ENCODE measurements around the gene IQCN. TPM values are rescaled to one million over a fixed set of nuclear protein-coding genes. Genes with fewer than 3 reads are reported as not detected.
A peak's percentile ranks its signal among the peaks of the same experiment; 100 is the strongest.

Gene IQCN
- total RNA-seq, 1 experiment from 2014 or later = 0.32 TPM

GRCh38 chr19:18266771-18267686, 7.2 kb downstream of the IQCN start:
- DNase-seq (ENCODE audit: extremely low read depth, low read depth) = no peak

GRCh38 chr19:18265582-18265981, 8.7 kb downstream of the IQCN start:
- DNase-seq (ENCODE audit: extremely low read depth, low read depth) = no peak

- DNase-seq (ENCODE audit: extremely low read depth, low read depth) = no peak
These were observed 9.2 kb downstream of the IQCN start for GRCh38 chr19:18264971-18265540.

GRCh38 chr19:18264137-18264854, 10.0 kb downstream of the IQCN start:
- no peak for DNase-seq (ENCODE audit: extremely low read depth, low read depth)

GRCh38 chr19:18263324-18264136, 10.7 kb downstream of the IQCN start:
- no peak for DNase-seq (ENCODE audit: extremely low read depth, low read depth)

GRCh38 chr19:18262917-18263316, 11.3 kb downstream of the IQCN start:
- no peak for DNase-seq (ENCODE audit: extremely low read depth, low read depth)

- no peak for DNase-seq (ENCODE audit: extremely low read depth, low read depth)
These were observed 12.1 kb downstream of the IQCN start for GRCh38 chr19:18262144-18262543.

- DNase-seq (ENCODE audit: extremely low read depth, low read depth) = no peak
These were observed 12.8 kb downstream of the IQCN start for GRCh38 chr19:18261474-18261873.

GRCh38 chr19:18259893-18260292, 14.4 kb downstream of the IQCN start:
- no peak for DNase-seq (ENCODE audit: extremely low read depth, low read depth)

GRCh38 chr19:18257503-18258470, 16.5 kb downstream of the IQCN start:
- no peak for DNase-seq (ENCODE audit: extremely low read depth, low read depth)

GRCh38 chr19:18254546-18255503, 19.4 kb downstream of the IQCN start:
- DNase-seq (ENCODE audit: extremely low read depth, low read depth) = no peak

GRCh38 chr19:18253716-18254115, 20.5 kb downstream of the IQCN start:
- no peak for DNase-seq (ENCODE audit: extremely low read depth, low read depth)

- no peak for DNase-seq (ENCODE audit: extremely low read depth, low read depth)
These were observed 21.1 kb downstream of the IQCN start for GRCh38 chr19:18253130-18253529.

- no peak for DNase-seq (ENCODE audit: extremely low read depth, low read depth)
These were observed 21.9 kb downstream of the IQCN start for GRCh38 chr19:18252370-18252717.

GRCh38 chr19:18251587-18252369, 22.5 kb downstream of the IQCN start:
- DNase-seq (ENCODE audit: extremely low read depth, low read depth) = peak; percentile 53

- no peak for DNase-seq (ENCODE audit: extremely low read depth, low read depth)
These were observed 24.4 kb downstream of the IQCN start for GRCh38 chr19:18249834-18250233.

GRCh38 chr19:18245297-18245696, 29.0 kb downstream of the IQCN start:
- DNase-seq (ENCODE audit: extremely low read depth, low read depth) = no peak

- DNase-seq (ENCODE audit: extremely low read depth, low read depth) = no peak
These were observed 34.9 kb downstream of the IQCN start for GRCh38 chr19:18239303-18239702.
